Nephron progenitor cell (in vitro differentiated cells): ENCODE results near the gene TUB.

Experiments
- DNase-seq: peaks from one replicate; pipeline ENCODE4 v3.0.0; 2021
- H3K27ac Mint-ChIP-seq: 2 replicates; pipeline ENCODE4 v1.8.0; 2021; ENCODE audit warnings: mild to moderate bottlenecking, moderate library complexity, mixed read lengths
- H3K27me3 Mint-ChIP-seq: 2 replicates; pipeline ENCODE4 v1.8.0; 2021; ENCODE audit warnings: mild to moderate bottlenecking, low read depth, mixed read lengths; ENCODE audit not compliant: poor library complexity
- H3K36me3 Mint-ChIP-seq: 2 replicates; pipeline ENCODE4 v1.8.0; 2021; ENCODE audit warnings: low read depth, mixed read lengths
- H3K4me1 Mint-ChIP-seq: 2 replicates; pipeline ENCODE4 v1.8.0; 2021; ENCODE audit warnings: mixed read lengths
- H3K4me3 Mint-ChIP-seq: 2 replicates; pipeline ENCODE4 v1.8.0; 2021; ENCODE audit warnings: mild to moderate bottlenecking, moderate library complexity, mixed read lengths
- H3K9me3 Mint-ChIP-seq: 2 replicates; pipeline ENCODE4 v1.8.0; 2021; ENCODE audit warnings: mild to moderate bottlenecking, moderate library complexity, mixed read lengths
- TF ChIP-seq, protein P1 (sequence below): fragments of 200-600 bp; sonication (generic); IDR thresholded peaks from 2 replicates; pipeline ENCODE4 v1.5.0; 2021; ENCODE audit warnings: antibody characterized with exemption

TUB gene

DNA sequence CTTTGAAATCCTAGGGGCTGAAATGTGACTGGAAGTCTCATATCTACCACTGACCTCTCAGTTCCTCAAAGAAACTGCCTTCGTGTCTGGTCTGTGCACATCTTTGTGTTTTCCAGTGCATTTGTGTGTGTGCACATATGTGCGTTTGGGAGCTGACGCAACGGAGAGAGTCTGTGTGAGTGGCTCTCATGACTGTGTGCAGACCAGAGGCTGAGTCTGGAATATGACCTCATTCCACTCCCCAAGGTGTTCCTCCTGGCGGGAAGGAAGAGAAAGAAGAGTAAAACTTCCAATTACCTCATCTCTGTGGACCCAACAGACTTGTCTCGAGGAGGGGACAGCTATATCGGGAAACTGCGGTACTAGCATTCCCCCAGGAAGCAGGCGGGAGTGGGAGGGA is 16.5 kb downstream of the TUB start:
- TF ChIP-seq, protein P1, sequence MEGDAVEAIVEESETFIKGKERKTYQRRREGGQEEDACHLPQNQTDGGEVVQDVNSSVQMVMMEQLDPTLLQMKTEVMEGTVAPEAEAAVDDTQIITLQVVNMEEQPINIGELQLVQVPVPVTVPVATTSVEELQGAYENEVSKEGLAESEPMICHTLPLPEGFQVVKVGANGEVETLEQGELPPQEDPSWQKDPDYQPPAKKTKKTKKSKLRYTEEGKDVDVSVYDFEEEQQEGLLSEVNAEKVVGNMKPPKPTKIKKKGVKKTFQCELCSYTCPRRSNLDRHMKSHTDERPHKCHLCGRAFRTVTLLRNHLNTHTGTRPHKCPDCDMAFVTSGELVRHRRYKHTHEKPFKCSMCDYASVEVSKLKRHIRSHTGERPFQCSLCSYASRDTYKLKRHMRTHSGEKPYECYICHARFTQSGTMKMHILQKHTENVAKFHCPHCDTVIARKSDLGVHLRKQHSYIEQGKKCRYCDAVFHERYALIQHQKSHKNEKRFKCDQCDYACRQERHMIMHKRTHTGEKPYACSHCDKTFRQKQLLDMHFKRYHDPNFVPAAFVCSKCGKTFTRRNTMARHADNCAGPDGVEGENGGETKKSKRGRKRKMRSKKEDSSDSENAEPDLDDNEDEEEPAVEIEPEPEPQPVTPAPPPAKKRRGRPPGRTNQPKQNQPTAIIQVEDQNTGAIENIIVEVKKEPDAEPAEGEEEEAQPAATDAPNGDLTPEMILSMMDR = no peak
- Mint-ChIP-seq H3K27me3 (peaks cover 6% of the 10 kb centered on the region), H3K36me3 (peaks cover 14% of the 10 kb centered on the region), H3K9me3 (no peaks in the 10 kb centered on the region), H3K4me3 (no peak overlapping the region), H3K27ac (peak overlapping the region; percentile 42), H3K4me1 (peaks cover 19% of the 10 kb centered on the region)
- DNase-seq = no peak

DNA sequence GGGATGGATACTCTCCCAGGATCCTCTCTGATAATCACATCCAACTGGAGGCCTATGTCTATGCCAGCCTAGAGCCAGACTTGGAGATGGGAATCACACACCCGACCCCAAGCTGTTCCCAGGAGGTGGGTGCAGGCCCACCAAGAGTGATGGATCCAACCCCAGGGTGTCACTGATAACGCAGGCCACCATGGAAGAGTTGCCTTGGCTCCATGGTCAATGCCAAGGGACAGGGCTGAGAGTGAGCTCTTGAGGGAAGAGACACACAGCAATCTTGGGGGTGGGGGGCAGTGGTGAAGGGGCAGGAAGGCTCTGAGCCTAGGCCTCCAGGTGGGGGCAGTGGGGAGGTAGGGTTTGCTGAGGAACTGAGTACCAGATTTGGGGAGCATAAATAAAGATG is 16.9 kb downstream of the TUB start:
- no peaks in the 10 kb centered on the region for H3K9me3 Mint-ChIP-seq
- no peak for DNase-seq
- H3K4me1 Mint-ChIP-seq = peaks cover 15% of the 10 kb centered on the region
- peaks cover 14% of the 10 kb centered on the region for H3K36me3 Mint-ChIP-seq
- H3K27me3 Mint-ChIP-seq = peaks cover 5% of the 10 kb centered on the region
- no peak overlapping the region for H3K27ac Mint-ChIP-seq
- H3K4me3 Mint-ChIP-seq = no peak overlapping the region
- TF ChIP-seq, protein P1 = no peak

DNA sequence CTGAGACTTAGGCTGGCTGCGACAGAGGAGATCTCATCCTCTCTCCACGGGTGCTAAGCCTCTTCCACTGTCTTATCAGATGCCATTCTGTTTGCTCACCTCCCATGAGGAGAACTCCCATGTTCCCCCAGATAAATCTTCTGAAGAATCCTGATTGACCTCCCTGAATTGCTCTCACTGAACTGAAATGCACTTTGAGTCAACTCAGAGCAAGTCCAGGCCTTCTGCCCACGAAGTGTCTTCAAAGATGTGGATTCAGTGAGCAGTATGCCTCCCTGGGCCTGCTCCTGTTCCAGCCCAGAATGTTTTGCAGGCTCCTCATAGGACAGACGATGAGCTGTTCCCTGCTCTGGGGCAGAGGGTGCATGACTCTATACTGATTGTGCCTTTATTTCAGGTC is 17.4 kb downstream of the TUB start:
- DNase-seq = no peak
- Mint-ChIP-seq H3K27me3 (peaks cover 4% of the 10 kb centered on the region), H3K4me3 (no peak overlapping the region), H3K36me3 (peaks cover 14% of the 10 kb centered on the region), H3K9me3 (no peaks in the 10 kb centered on the region), H3K27ac (no peak overlapping the region), H3K4me1 (peaks cover 13% of the 10 kb centered on the region)
- TF ChIP-seq, protein P1 = no peak

DNA sequence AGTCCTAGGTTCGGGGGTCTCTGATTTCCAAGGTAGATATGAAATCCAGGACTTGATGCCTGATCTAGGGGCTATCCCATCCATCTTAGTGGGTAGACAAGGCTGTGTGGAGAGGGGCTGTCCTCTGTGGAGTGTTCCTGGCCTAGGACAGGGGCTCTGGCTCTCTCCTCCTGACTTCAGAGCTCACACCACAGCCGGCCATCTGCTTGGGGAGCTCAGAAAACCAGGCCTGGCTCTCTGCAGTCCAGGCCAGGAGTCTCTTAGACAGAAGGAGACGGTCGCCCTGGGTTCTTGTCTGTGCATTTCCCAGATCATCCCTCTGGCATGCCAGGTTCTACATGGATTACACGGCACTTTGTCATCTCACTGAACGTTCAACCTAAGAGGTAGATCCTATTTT is 17.9 kb downstream of the TUB start:
- TF ChIP-seq, protein P1 = no peak
- Mint-ChIP-seq H3K27ac (no peak overlapping the region), H3K9me3 (no peaks in the 10 kb centered on the region), H3K4me3 (no peak overlapping the region), H3K4me1 (peaks cover 13% of the 10 kb centered on the region), H3K36me3 (peaks cover 14% of the 10 kb centered on the region), H3K27me3 (peaks cover 4% of the 10 kb centered on the region)
- no peak for DNase-seq

DNA sequence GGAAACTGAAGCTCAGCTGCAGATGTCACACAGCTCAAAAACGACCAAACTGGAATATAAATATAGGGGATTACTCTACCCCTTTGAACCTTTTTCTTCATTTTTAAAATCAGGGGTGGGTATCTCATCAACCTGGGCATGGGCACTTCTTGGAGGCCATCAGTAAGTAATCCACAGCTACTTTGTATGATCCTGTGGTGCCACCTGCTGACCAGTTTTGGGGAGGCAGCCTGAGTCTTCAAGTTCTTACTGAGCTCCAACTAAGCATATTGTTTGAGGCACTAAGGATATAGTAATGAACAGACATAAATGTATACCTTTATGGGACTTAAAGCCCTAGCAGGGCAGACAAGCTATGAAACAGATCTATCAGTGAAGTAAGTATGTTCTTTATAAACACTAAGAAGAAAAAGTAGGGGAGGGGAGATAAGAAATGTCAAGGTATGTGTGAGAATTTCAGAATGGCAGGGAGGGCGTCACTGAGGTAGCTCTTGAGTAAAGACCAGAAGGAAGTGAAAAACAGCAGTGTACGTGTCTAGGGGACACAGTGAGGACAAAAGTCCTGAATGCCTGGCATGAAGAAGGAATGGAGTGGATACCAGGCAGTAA is 18.4 kb downstream of the TUB start:
- Mint-ChIP-seq H3K27ac (no peak overlapping the region), H3K4me3 (no peak overlapping the region), H3K9me3 (no peaks in the 10 kb centered on the region), H3K36me3 (peaks cover 14% of the 10 kb centered on the region), H3K4me1 (peaks cover 12% of the 10 kb centered on the region), H3K27me3 (peaks cover 4% of the 10 kb centered on the region)
- DNase-seq = peak; percentile 85
- TF ChIP-seq, protein P1 = peak; percentile 81

DNA sequence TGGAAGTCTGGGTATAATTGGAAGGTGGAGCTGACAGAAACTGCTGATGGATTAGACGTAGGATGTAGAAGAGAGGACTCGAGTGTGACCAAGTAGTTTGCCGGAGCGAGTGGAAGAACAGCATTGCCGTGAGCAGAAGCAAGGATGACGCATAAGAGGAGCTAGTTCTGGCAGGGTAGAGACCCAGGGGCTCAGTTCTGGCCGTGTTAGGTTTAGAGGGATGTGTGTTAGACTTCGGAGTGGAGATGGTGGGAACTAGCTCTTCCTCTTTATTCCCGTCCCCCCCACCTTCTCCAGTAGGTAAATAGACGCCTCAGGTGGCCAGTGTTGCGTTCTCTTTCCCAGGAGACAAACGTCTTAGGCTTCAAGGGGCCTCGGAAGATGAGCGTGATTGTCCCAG is 19.1 kb downstream of the TUB start:
- DNase-seq = no peak
- Mint-ChIP-seq H3K36me3 (peaks cover 14% of the 10 kb centered on the region), H3K9me3 (no peaks in the 10 kb centered on the region), H3K4me1 (peaks cover 4% of the 10 kb centered on the region), H3K4me3 (no peak overlapping the region), H3K27me3 (peaks cover 4% of the 10 kb centered on the region), H3K27ac (no peak overlapping the region)
- TF ChIP-seq, protein P1 = no peak
